Spleen (tissue), 11 donors: ENCODE measurements around the gene LCN10. TPM values are rescaled to one million over a fixed set of nuclear protein-coding genes. Genes with fewer than 3 reads are reported as not detected.

Experiments
- DNase-seq: peaks from one replicate; pipeline ENCODE4 v3.0.0-alpha.2; 2020
- H3K27ac ChIP-seq, 8 donors: fragments of 200-600 bp; sonication (generic) in 7 of 8; 1 replicate in 4 of 8; 2 replicates in 4 of 8; pipeline versions ENCODE4 v1.5.0 to v1.8.0; 2016 to 2021; ENCODE audit warnings: inconsistent platforms in 4 of 8, mild to moderate bottlenecking in 4 of 8, moderate library complexity in 1 of 8
- H3K27me3 ChIP-seq, 7 donors: fragments of 200-600 bp; sonication (generic) in 6 of 7; replicated peaks in 1 of 7; 1 replicate in 4 of 7; 2 replicates in 3 of 7; pipeline versions ENCODE4 v1.5.0 to v1.8.0; 2016 to 2021; ENCODE audit warnings: inconsistent platforms in 3 of 7, mild to moderate bottlenecking in 1 of 7
- H3K36me3 ChIP-seq, 6 donors: fragments of 200-600 bp; sonication (generic) in 5 of 6; 1 replicate in 4 of 6; 2 replicates in 2 of 6; pipeline versions ENCODE4 v1.5.0 to v1.8.0; 2016 to 2021; ENCODE audit warnings: inconsistent platforms in 2 of 6
- H3K4me1 ChIP-seq, 6 donors: fragments of 200-600 bp; sonication (generic) in 5 of 6; 1 replicate in 3 of 6; 2 replicates in 3 of 6; pipeline versions ENCODE4 v1.5.0 to v1.8.0; 2016 to 2021; ENCODE audit warnings: inconsistent platforms in 3 of 6
- H3K4me3 ChIP-seq, 8 donors: fragments of 200-600 bp; sonication (generic) in 7 of 8; 1 replicate in 4 of 8; 2 replicates in 4 of 8; pipeline versions ENCODE4 v1.5.0 to v1.8.0; 2016 to 2021; ENCODE audit warnings: inconsistent platforms in 4 of 8, mild to moderate bottlenecking in 4 of 8, moderate library complexity in 2 of 8
- H3K9me3 ChIP-seq, 8 donors: fragments of 200-600 bp; sonication (generic) in 7 of 8; 1 replicate in 4 of 8; 2 replicates in 4 of 8; pipeline versions ENCODE4 v1.5.0 to v1.8.0; 2016 to 2021; ENCODE audit warnings: inconsistent platforms in 4 of 8
- POLR2A ChIP-seq, 3 donors: fragments of 450-650 bp; IDR thresholded peaks; one replicate each; pipeline ENCODE4 v1.5.1; 2017; ENCODE audit warnings: antibody characterized with exemption in 3 of 3, mild to moderate bottlenecking in 1 of 3
- POLR2AphosphoS5 ChIP-seq, 3 donors: sonication (generic); formaldehyde crosslinking; IDR thresholded peaks; one replicate each; pipeline ENCODE4 v1.5.1; 2017; ENCODE audit warnings: antibody characterized with exemption in 3 of 3
- WGBS, 5 donors: extraction: QIAGEN DNeasy Blood & Tissue Kit in 3 of 5; methylation state at CpG; one replicate each; pipeline versions ENCODE4 v1.1.5 to v1.1.7; 2013 to 2018; 5-methylcytosine and 5-hydroxymethylcytosine counted together
- intact Hi-C: fragments of 100-400 bp; cut with DNase I; formaldehyde crosslinking; loops from one replicate; pipeline ENCODE4 v1.15.0; 2023; ENCODE audit warnings: low total_unique reads
- polyA plus RNA-seq, 3 donors: library from polyadenylated mRNA; stranded (reverse); fragments of 200-250 nt; gene quantifications; one replicate each; pipeline ENCODE4 v1.2.1, GENCODE V29; 2013
- total RNA-seq, 7 donors: library from RNA; depleted of rRNA in 3 of 7; stranded (reverse); fragments of >200 nt in 3 of 7; fragmentation: NEBNext Ultra II Directional in 4 of 7; extraction: Animal tissue kit (Norgen Biotek cat#: 25700) in 4 of 7; gene quantifications; one replicate each; pipeline versions ENCODE4 v1.1.0 to v1.2.1, GENCODE V29; 2016 to 2021
- TF ChIP-seq, protein P1 (sequence below), 11 experiments: fragments of 200-600 bp in 7 of 11; fragments of 450-650 bp in 4 of 11; sonication (generic) in 4 of 11; IDR thresholded peaks in 8 of 11; conservative IDR thresholded peaks in 3 of 11; 1 replicate in 7 of 11; 2 replicates in 4 of 11; pipeline versions ENCODE4 v1.4.0 to v1.8.0; 2016 to 2021; ENCODE audit warnings: antibody characterized with exemption in 11 of 11, inconsistent platforms in 4 of 11, mild to moderate bottlenecking in 1 of 11
- donor health status: healthy with polysubstance abuse.
- donor health status: DM: no; HTN: no; CAD: no; lungs with moderate emphysema.
- donor health status: DM: no; HTN: no; CAD: no.
- donor health status: Bipolar disorder and iron deficiency.
- donor health status: healthy.
- donor health status: DM: no; HTN: no; CAD: no.
- donor health status: DM: yes; HTN: yes; CAD: no.

LCN10 gene
- total and polyA plus RNA-seq, 10 donors: 7.2 to 41.3 (median 15.8) TPM

DNA sequence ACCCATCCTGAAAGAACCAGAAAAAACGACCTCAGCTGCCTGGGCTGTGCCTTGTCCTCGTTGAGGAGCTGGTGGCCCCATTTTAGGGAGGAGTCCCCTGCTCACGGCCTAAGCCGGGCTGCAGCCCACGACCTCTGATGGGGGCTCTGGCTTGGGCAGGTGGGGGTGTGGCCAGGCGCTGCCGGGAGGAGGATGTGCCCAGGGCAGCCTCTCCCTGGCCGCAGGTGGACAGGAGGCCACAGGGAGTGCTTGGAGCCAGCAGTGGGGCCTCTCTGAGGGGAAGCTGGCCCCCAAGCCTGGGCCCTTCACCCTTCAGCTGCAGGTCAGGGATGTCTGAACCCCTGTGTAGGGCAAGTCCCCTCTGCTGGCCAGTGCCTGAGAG is 27.9 kb downstream of the LCN10 start:
- H3K27ac ChIP-seq: peak overlapping the region; percentile 23 to 80 (median 65)
- WGBS, 5 donors: 14 to 48% (median 30%) methylated on average over 6 to 8 of the region's 8 CpGs
- H3K4me1 ChIP-seq: peaks cover 30 to 62% (median 52%) of the 10 kb centered on the region in 6 donors
- intact Hi-C loops: no loop called here
- H3K27me3 ChIP-seq: peaks cover 0 to 64% (median 33%) of the 10 kb centered on the region in 7 donors
- no peaks in the 10 kb centered on the region for H3K36me3 ChIP-seq
- H3K9me3 ChIP-seq: no peaks in the 10 kb centered on the region
- DNase-seq: peak; percentile 79
- TF ChIP-seq POLR2A (IDR thresholded peaks at IDR 0.05): no peak
- TF ChIP-seq, protein P1, sequence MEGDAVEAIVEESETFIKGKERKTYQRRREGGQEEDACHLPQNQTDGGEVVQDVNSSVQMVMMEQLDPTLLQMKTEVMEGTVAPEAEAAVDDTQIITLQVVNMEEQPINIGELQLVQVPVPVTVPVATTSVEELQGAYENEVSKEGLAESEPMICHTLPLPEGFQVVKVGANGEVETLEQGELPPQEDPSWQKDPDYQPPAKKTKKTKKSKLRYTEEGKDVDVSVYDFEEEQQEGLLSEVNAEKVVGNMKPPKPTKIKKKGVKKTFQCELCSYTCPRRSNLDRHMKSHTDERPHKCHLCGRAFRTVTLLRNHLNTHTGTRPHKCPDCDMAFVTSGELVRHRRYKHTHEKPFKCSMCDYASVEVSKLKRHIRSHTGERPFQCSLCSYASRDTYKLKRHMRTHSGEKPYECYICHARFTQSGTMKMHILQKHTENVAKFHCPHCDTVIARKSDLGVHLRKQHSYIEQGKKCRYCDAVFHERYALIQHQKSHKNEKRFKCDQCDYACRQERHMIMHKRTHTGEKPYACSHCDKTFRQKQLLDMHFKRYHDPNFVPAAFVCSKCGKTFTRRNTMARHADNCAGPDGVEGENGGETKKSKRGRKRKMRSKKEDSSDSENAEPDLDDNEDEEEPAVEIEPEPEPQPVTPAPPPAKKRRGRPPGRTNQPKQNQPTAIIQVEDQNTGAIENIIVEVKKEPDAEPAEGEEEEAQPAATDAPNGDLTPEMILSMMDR (IDR thresholded peaks at IDR 0.05 in 8 of 11, conservative IDR thresholded peaks at IDR 0.05 in 3 of 11): no peak
- TF ChIP-seq POLR2AphosphoS5 (IDR thresholded peaks at IDR 0.05): no peak
- peak overlapping the region in 1 of 8 donors; percentile 73 for H3K4me3 ChIP-seq

DNA sequence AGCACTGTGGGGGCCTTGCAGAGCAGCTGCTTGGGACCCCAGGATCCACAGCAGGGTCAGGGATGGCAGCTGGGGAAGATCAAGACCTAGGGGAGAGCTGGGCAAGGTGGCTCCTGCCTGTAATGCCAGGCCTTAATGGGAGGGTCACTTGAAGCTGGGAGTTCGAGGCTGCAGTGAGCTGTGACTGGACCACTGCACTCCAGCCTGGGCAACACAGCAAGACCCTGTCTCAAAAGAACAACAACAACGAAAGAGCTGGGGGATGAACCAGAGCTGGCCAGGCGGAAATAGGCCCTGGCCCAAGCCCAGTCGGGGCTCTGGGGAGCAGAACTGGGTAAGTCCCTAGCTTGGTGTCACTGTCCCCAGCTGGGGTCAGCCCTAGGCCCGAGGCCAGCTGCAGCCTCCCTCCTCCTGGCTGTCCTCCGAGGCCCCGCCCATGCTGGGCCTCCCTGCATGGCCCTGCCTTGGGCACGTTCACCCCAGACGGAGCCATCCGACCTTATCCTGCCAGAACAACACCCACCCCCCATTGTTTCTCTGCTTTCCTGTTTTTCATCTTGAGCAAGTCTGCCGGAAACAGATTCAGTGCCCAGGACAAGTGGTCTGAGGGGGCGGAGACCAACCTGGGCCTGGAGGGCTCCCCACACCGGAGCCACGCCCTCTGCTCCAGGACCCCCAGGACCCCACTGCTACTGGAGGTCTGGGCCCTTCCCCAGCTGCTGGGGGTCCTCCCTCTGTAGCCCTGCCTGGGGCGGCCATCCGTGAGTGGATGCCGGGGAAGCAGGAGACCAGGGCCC is 28.4 kb downstream of the LCN10 start:
- peak; percentile 65 to 75 (median 72) for TF ChIP-seq POLR2AphosphoS5 (IDR thresholded peaks at IDR 0.05)
- TF ChIP-seq, protein P1 (IDR thresholded peaks at IDR 0.05 in 8 of 11, conservative IDR thresholded peaks at IDR 0.05 in 3 of 11): no peak

DNA sequence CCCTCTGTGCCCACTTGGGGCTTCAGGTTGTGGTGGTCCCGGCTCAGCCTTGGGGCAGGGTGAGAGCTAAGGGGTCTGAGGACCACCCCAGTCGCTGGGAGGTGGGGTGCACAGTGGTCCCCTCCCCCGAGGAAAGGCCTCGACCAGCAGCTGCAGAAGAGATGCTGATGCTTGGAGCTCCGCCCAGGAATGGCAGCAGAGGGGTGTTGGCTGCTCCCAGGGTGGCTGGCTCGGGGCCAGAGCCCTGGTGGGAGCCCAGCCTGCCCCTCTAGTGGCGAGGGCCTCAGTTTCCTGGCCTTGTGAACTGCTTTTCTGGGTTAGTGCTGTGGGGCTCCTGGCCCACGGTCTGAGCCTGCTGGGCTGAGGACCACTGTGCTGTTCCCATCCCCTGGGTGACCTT is 29.2 kb downstream of the LCN10 start:
- TF ChIP-seq POLR2A (IDR thresholded peaks at IDR 0.05) (no peak), POLR2AphosphoS5 (IDR thresholded peaks at IDR 0.05) (no peak)
- TF ChIP-seq, protein P1 (IDR thresholded peaks at IDR 0.05 in 8 of 11, conservative IDR thresholded peaks at IDR 0.05 in 3 of 11): no peak
- intact Hi-C loops: no loop called here
- Histone ChIP-seq H3K27ac (peak overlapping the region in 6 of 8 donors; percentile 62 to 80 (median 67)), H3K4me1 (peaks cover 27 to 49% (median 39%) of the 10 kb centered on the region in 6 donors), H3K4me3 (peak overlapping the region in 6 of 8 donors; percentile 37 to 73 (median 40)), H3K27me3 (peaks cover 0 to 69% (median 33%) of the 10 kb centered on the region in 7 donors), H3K36me3 (no peaks in the 10 kb centered on the region), H3K9me3 (no peaks in the 10 kb centered on the region)
- DNase-seq: no peak
- 5 to 33% (median 18%) methylated on average over 3 to 8 of the region's 8 CpGs for WGBS, 5 donors

More for the DNA sequence above, 28.4 kb downstream of the LCN10 start:
- peak; percentile 86 for DNase-seq
- Histone ChIP-seq H3K36me3 (no peaks in the 10 kb centered on the region), H3K4me1 (peaks cover 30 to 56% (median 46%) of the 10 kb centered on the region in 6 donors), H3K9me3 (no peaks in the 10 kb centered on the region), H3K4me3 (peak overlapping the region in 3 of 8 donors; percentile 39 to 73 (median 42)), H3K27ac (peak overlapping the region; percentile 23 to 80 (median 65)), H3K27me3 (peaks cover 0 to 69% (median 33%) of the 10 kb centered on the region in 7 donors)
- WGBS, 5 donors: 9 to 30% (median 21%) methylated on average over 12 to 17 of the region's 17 CpGs
- intact Hi-C loops: no loop called here
